ENCODE results near the gene NBR1. TPM values are rescaled to one million over a fixed set of nuclear protein-coding genes. Genes with fewer than 3 reads are reported as not detected.
"Not testable (repeated sequence)": the region's sequence is repeated elsewhere in the genome, so short reads cannot be mapped to it uniquely, and the experiment has no call there.

Gene NBR1
- total and polyA plus RNA-seq, 4 experiments from 2014 or later: 66.1 to 93.2 (median 83.3) TPM

- H3K27ac ChIP-seq (ENCODE audit: low read depth, low read length): peak overlapping the region; percentile 27
Measured at GRCh38 chr17:43175213-43176118, 4.5 kb downstream of the NBR1 start.

DNA sequence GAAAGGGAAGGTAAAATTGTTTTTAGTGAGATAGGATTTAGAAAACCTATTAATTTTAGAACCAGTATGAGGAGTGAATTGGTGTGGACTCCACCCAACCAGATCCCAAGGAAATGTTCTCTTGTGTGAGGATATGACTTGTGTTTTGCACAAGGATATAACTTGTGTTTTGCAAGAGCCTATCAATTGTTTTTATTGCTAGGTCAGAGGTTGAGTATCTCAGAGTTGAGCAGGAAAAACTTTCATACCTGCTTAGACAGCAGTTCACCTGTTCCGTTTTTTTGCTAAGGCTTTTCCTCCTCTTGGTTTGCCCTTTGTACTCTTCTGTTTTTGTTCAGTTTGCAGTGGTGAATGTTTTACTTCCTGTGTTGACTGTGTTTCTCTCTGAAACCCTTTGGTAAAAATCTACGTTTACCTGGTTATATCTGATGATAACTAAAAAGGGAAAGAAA is 5.1 kb downstream of the NBR1 start:
- POLR2A ChIA-PET (ENCODE audit: partially characterized antibody): interaction anchor here (1.2 kb wide), 1 partner anchor 140 kb away, joined by 5 read pairs; no protein-coding TSS in a partner anchor
- intact Hi-C loops (cut with micrococcal nuclease): no loop called here

More at GRCh38 chr17:43175213-43176118, 4.5 kb downstream of the NBR1 start:
- H3K27ac Mint-ChIP-seq: peak overlapping the region; percentile 3 to 93 (median 88)
- H3K27me3 Mint-ChIP-seq: no peaks in the 10 kb centered on the region
- no peaks in the 10 kb centered on the region for H3K9me3 ChIP-seq (ENCODE audit: control insufficient read depth in 1 of 2, low read length in 2 of 2)
- DNase-seq: no peak
- peaks cover 49% of the 10 kb centered on the region for H3K4me1 ChIP-seq (ENCODE audit: insufficient read depth, low read length)
- peaks cover 30 to 53% of the 10 kb centered on the region in 2 donors for H3K36me3 Mint-ChIP-seq
- H3K27me3 ChIP-seq (ENCODE audit: insufficient read depth, low read length): no peaks in the 10 kb centered on the region
- peaks cover 36 to 41% (median 40%) of the 10 kb centered on the region in 4 donors for H3K4me1 Mint-ChIP-seq
- ChIA-PET CTCF (ENCODE audit: partially characterized antibody) (interaction anchor here (0.5 to 0.7 kb wide), 2 partner anchors 47 to 177 kb away, joined by 3 read pairs; partner anchors contain the start of gene RPL27), POLR2A (ENCODE audit: partially characterized antibody) (interaction anchor here (1.2 to 4.5 kb wide), 2 partner anchors 37 to 140 kb away, joined by 5 to 53 read pairs; partner anchors contain the start of gene TMEM106A)
- peak overlapping the region in 7 of 8 donors; percentile 6 to 76 (median 52) for H3K4me3 Mint-ChIP-seq
- no peaks in the 10 kb centered on the region for H3K9me3 Mint-ChIP-seq
- no peak overlapping the region for H3K4me3 ChIP-seq (ENCODE audit: low read length in 2 of 2)
- intact Hi-C loops (cut with micrococcal nuclease): no loop called here
- peaks cover 15% of the 10 kb centered on the region for H3K36me3 ChIP-seq (ENCODE audit: insufficient read depth, low read length)

GRCh38 chr17:43183921-43184320 is 12.9 kb downstream of the NBR1 start:
- ChIA-PET CTCF (ENCODE audit: partially characterized antibody) (no interaction called here), POLR2A (ENCODE audit: partially characterized antibody) (no interaction called here)
- peaks cover 17 to 54% of the 10 kb centered on the region in 2 donors for H3K36me3 Mint-ChIP-seq
- Histone ChIP-seq H3K4me1 (ENCODE audit: insufficient read depth, low read length) (no peaks in the 10 kb centered on the region), H3K36me3 (ENCODE audit: insufficient read depth, low read length) (peaks cover 25% of the 10 kb centered on the region), H3K27me3 (ENCODE audit: insufficient read depth, low read length) (no peaks in the 10 kb centered on the region), H3K4me3 (ENCODE audit: low read length in 2 of 2) (no peak overlapping the region), H3K27ac (ENCODE audit: low read depth, low read length) (no peak overlapping the region), H3K9me3 (ENCODE audit: control insufficient read depth in 1 of 2, low read length in 2 of 2) (no peaks in the 10 kb centered on the region)
- H3K27me3 Mint-ChIP-seq: no peaks in the 10 kb centered on the region
- H3K27ac Mint-ChIP-seq: no peak overlapping the region
- H3K9me3 Mint-ChIP-seq: no peaks in the 10 kb centered on the region
- peaks cover 0 to 10% (median 3%) of the 10 kb centered on the region in 4 donors for H3K4me1 Mint-ChIP-seq
- intact Hi-C loops (cut with micrococcal nuclease): no loop called here
- no peak for DNase-seq
- H3K4me3 Mint-ChIP-seq: no peak overlapping the region

More for the DNA sequence above, 5.1 kb downstream of the NBR1 start:
- no peak for DNase-seq
- Histone ChIP-seq H3K4me1 (ENCODE audit: insufficient read depth, low read length) (peaks cover 49% of the 10 kb centered on the region), H3K27ac (ENCODE audit: low read depth, low read length) (peak overlapping the region; percentile 27), H3K9me3 (ENCODE audit: control insufficient read depth in 1 of 2, low read length in 2 of 2) (no peaks in the 10 kb centered on the region), H3K27me3 (ENCODE audit: insufficient read depth, low read length) (no peaks in the 10 kb centered on the region), H3K4me3 (ENCODE audit: low read length in 2 of 2) (no peak overlapping the region), H3K36me3 (ENCODE audit: insufficient read depth, low read length) (peaks cover 15% of the 10 kb centered on the region)
- peak overlapping the region; percentile 48 to 93 (median 88) for H3K27ac Mint-ChIP-seq
- H3K4me3 Mint-ChIP-seq: peak overlapping the region in 7 of 8 donors; percentile 5 to 76 (median 67)
- no peaks in the 10 kb centered on the region for H3K27me3 Mint-ChIP-seq
- H3K36me3 Mint-ChIP-seq: peaks cover 30 to 56% of the 10 kb centered on the region in 2 donors
- no peaks in the 10 kb centered on the region for H3K9me3 Mint-ChIP-seq
- peaks cover 36 to 41% (median 40%) of the 10 kb centered on the region in 4 donors for H3K4me1 Mint-ChIP-seq
- CTCF ChIA-PET (ENCODE audit: partially characterized antibody): interaction anchor here (0.7 kb wide), 1 partner anchor 178 kb away, joined by 3 read pairs; the partner anchor contains the start of gene RPL27

- POLR2A ChIA-PET (ENCODE audit: partially characterized antibody): not testable (repeated sequence)
Measured at GRCh38 chr17:43186656-43187055, 15.6 kb downstream of the NBR1 start.

DNA sequence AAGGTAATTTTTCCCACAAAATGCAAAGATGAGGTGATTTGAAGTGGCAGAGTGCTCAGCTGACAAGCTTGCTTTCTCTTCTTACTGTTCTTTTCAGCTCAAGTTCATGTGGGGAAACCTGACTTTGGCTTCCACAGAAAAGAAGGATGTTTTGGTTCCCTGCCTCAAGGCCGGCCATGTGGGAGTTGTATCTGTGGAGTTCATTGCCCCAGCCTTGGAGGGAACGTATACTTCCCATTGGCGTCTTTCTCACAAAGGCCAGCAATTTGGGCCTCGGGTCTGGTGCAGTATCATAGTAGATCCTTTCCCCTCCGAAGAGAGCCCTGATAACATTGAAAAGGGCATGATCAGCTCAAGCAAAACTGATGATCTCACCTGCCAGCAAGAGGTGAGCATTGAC is 22.2 kb downstream of the NBR1 start:
- intact Hi-C loops (cut with micrococcal nuclease): no loop called here
- no peak overlapping the region for H3K4me3 Mint-ChIP-seq
- ChIA-PET POLR2A (ENCODE audit: partially characterized antibody) (interaction anchor here (1.1 kb wide), 1 partner anchor 22 kb away, joined by 3 read pairs; the partner anchor contains the start of gene NBR1), CTCF (ENCODE audit: partially characterized antibody) (no interaction called here)
- Histone ChIP-seq H3K27ac (ENCODE audit: low read depth, low read length) (no peak overlapping the region), H3K4me3 (ENCODE audit: low read length in 2 of 2) (no peak overlapping the region), H3K27me3 (ENCODE audit: insufficient read depth, low read length) (no peaks in the 10 kb centered on the region), H3K36me3 (ENCODE audit: insufficient read depth, low read length) (peaks cover 77% of the 10 kb centered on the region), H3K9me3 (ENCODE audit: control insufficient read depth in 1 of 2, low read length in 2 of 2) (no peaks in the 10 kb centered on the region), H3K4me1 (ENCODE audit: insufficient read depth, low read length) (no peaks in the 10 kb centered on the region)
- H3K36me3 Mint-ChIP-seq: peaks cover 59 to 82% of the 10 kb centered on the region in 2 donors
- H3K27ac Mint-ChIP-seq: peak overlapping the region in 1 of 7 donors; percentile 56
- H3K9me3 Mint-ChIP-seq: no peaks in the 10 kb centered on the region
- H3K4me1 Mint-ChIP-seq: peaks cover 0 to 1% (median 0%) of the 10 kb centered on the region in 4 donors
- no peaks in the 10 kb centered on the region for H3K27me3 Mint-ChIP-seq
- no peak for DNase-seq

More at GRCh38 chr17:43186656-43187055, 15.6 kb downstream of the NBR1 start:
- H3K36me3 Mint-ChIP-seq: peaks cover 29 to 64% of the 10 kb centered on the region in 2 donors
- H3K27me3 ChIP-seq (ENCODE audit: insufficient read depth, low read length); H3K27me3 Mint-ChIP-seq; H3K4me1 Mint-ChIP-seq; CTCF ChIA-PET (ENCODE audit: partially characterized antibody); H3K9me3 Mint-ChIP-seq; H3K4me1 ChIP-seq (ENCODE audit: insufficient read depth, low read length); H3K4me3 Mint-ChIP-seq; H3K9me3 ChIP-seq (ENCODE audit: control insufficient read depth in 1 of 2, low read length in 2 of 2); intact Hi-C loops (cut with micrococcal nuclease); H3K27ac ChIP-seq (ENCODE audit: low read depth, low read length); DNase-seq; H3K4me3 ChIP-seq (ENCODE audit: low read length in 2 of 2): not testable (repeated sequence)
- H3K36me3 ChIP-seq (ENCODE audit: insufficient read depth, low read length): peaks cover 38% of the 10 kb centered on the region
- H3K27ac Mint-ChIP-seq: peak overlapping the region in 2 of 7 donors; percentile 45 to 69

GRCh38 chr17:43199633-43200032 is 28.6 kb downstream of the NBR1 start:
- intact Hi-C loops (cut with micrococcal nuclease): no loop called here
- DNase-seq: no peak
- H3K4me1 Mint-ChIP-seq: peaks cover 0 to 2% (median 0%) of the 10 kb centered on the region in 4 donors
- Histone ChIP-seq H3K27me3 (ENCODE audit: insufficient read depth, low read length) (no peaks in the 10 kb centered on the region), H3K27ac (ENCODE audit: low read depth, low read length) (no peak overlapping the region), H3K4me3 (ENCODE audit: low read length in 2 of 2) (no peak overlapping the region), H3K36me3 (ENCODE audit: insufficient read depth, low read length) (peaks cover 67% of the 10 kb centered on the region), H3K4me1 (ENCODE audit: insufficient read depth, low read length) (no peaks in the 10 kb centered on the region), H3K9me3 (ENCODE audit: control insufficient read depth in 1 of 2, low read length in 2 of 2) (no peaks in the 10 kb centered on the region)
- H3K36me3 Mint-ChIP-seq: peaks cover 55 to 74% of the 10 kb centered on the region in 2 donors
- H3K4me3 Mint-ChIP-seq: no peak overlapping the region
- no peaks in the 10 kb centered on the region for H3K27me3 Mint-ChIP-seq
- H3K9me3 Mint-ChIP-seq: no peaks in the 10 kb centered on the region
- H3K27ac Mint-ChIP-seq: peak overlapping the region in 1 of 7 donors; percentile 57
- ChIA-PET CTCF (ENCODE audit: partially characterized antibody) (interaction anchor here (0.6 to 1.7 kb wide), 4 partner anchors 136 to 711 kb away, joined by 3 to 6 read pairs (median 4); partner anchors contain the start of gene DHX8), POLR2A (ENCODE audit: partially characterized antibody) (interaction anchor here (1.1 to 3.4 kb wide), 4 partner anchors 13 to 202 kb away, joined by 3 to 23 read pairs (median 6); partner anchors contain the start of genes RPL27 and TMEM106A)

GRCh38 chr17:43200127-43200526 is 29.1 kb downstream of the NBR1 start:
- DNase-seq: no peak
- Mint-ChIP-seq H3K4me1 (peaks cover 0 to 2% (median 0%) of the 10 kb centered on the region in 4 donors), H3K9me3 (no peaks in the 10 kb centered on the region), H3K27ac (peak overlapping the region in 2 of 7 donors; percentile 18 to 53), H3K27me3 (no peaks in the 10 kb centered on the region), H3K36me3 (peaks cover 52 to 72% of the 10 kb centered on the region in 2 donors), H3K4me3 (no peak overlapping the region)
- Histone ChIP-seq H3K9me3 (ENCODE audit: control insufficient read depth in 1 of 2, low read length in 2 of 2) (no peaks in the 10 kb centered on the region), H3K4me3 (ENCODE audit: low read length in 2 of 2) (no peak overlapping the region), H3K36me3 (ENCODE audit: insufficient read depth, low read length) (peaks cover 62% of the 10 kb centered on the region), H3K4me1 (ENCODE audit: insufficient read depth, low read length) (no peaks in the 10 kb centered on the region), H3K27me3 (ENCODE audit: insufficient read depth, low read length) (no peaks in the 10 kb centered on the region), H3K27ac (ENCODE audit: low read depth, low read length) (no peak overlapping the region)
- intact Hi-C loops (cut with micrococcal nuclease): no loop called here
- ChIA-PET CTCF (ENCODE audit: partially characterized antibody) (interaction anchor here (1.2 to 1.7 kb wide), 3 partner anchors 136 to 284 kb away, joined by 3 to 6 read pairs (median 4); partner anchors contain the start of gene DHX8), POLR2A (ENCODE audit: partially characterized antibody) (interaction anchor here (1.1 to 3.4 kb wide), 4 partner anchors 12 to 202 kb away, joined by 3 to 23 read pairs (median 6); partner anchors contain the start of genes RPL27 and TMEM106A)
